Measurements from ENCODE around the gene CNIH3. TPM values are rescaled to one million over a fixed set of nuclear protein-coding genes. Genes with fewer than 3 reads are reported as not detected.
A peak's percentile ranks its signal among the peaks of the same experiment; 100 is the strongest.

Gene CNIH3
- polyA plus RNA-seq, 1 donor (not counting 4 experiments of a cell fraction or from before 2014, with no cell fraction given), result 0.81 TPM

GRCh38 chr1:224773646-224774045 lies 157.5 kb downstream of the CNIH3 start:
- TF ChIP-seq CTCF (optimal IDR thresholded peaks at IDR 0.05 in 1 of 3, IDR thresholded peaks at IDR 0.05 in 1 of 3, conservative IDR thresholded peaks at IDR 0.05 in 1 of 3; ENCODE audit: extremely low read depth in 1 of 3, insufficient read depth in 2 of 3, low read length in 3 of 3) (no peak), EZH2 (IDR thresholded peaks at IDR 0.05; ENCODE audit: low read length) (no peak)
- no peak for FAIRE-seq
- no peaks in the 10 kb centered on the region for H3K9me1 ChIP-seq (ENCODE audit: control insufficient read depth, extremely low read depth, insufficient read depth, low read length)

GRCh38 chr1:224774378-224774777 lies 158.3 kb downstream of the CNIH3 start:
- Histone ChIP-seq H3K4me2 (ENCODE audit: control insufficient read depth, extremely low read depth, insufficient read depth, low read depth, low read length) (no peak overlapping the region), H3K79me2 (ENCODE audit: control insufficient read depth, insufficient read depth, low read length) (no peaks in the 10 kb centered on the region), H2AFZ (ENCODE audit: control insufficient read depth, low read length) (no peak overlapping the region), H4K20me1 (ENCODE audit: control insufficient read depth, extremely low read depth, insufficient read depth, low read length) (no peaks in the 10 kb centered on the region), H3K4me3 (ENCODE audit: control insufficient read depth in 2 of 3, extremely low read depth in 1 of 3, insufficient read depth in 2 of 3, low read depth in 1 of 3, low read length in 3 of 3) (no peak overlapping the region), H3K36me3 (ENCODE audit: control insufficient read depth in 2 of 2, extremely low read depth in 1 of 2, insufficient read depth in 2 of 2, low read length in 2 of 2) (no peaks in the 10 kb centered on the region), H3K4me1 (ENCODE audit: control insufficient read depth, extremely low read depth, insufficient read depth, low read length) (no peaks in the 10 kb centered on the region), H3K9ac (ENCODE audit: control insufficient read depth, extremely low read depth, insufficient read depth, low read length) (no peak overlapping the region), H3K9me1 (ENCODE audit: control insufficient read depth, extremely low read depth, insufficient read depth, low read length) (no peaks in the 10 kb centered on the region), H3K27me3 (ENCODE audit: control insufficient read depth, extremely low read depth, insufficient read depth, low read length) (no peaks in the 10 kb centered on the region), H3K9me3 (ENCODE audit: control insufficient read depth, low read depth, low read length) (no peaks in the 10 kb centered on the region), H3K27ac (ENCODE audit: control insufficient read depth, insufficient read depth, low read length) (no peak overlapping the region)
- dilution Hi-C loops (cut with MboI; ENCODE audit: extremely low pct_ligation_motif_present, low sequenced_read_pairs), result no loop called here
- FAIRE-seq (no peak), DNase-seq (ENCODE audit: low read depth, low spot score) (no peak)
- TF ChIP-seq CTCF (optimal IDR thresholded peaks at IDR 0.05 in 1 of 3, IDR thresholded peaks at IDR 0.05 in 1 of 3, conservative IDR thresholded peaks at IDR 0.05 in 1 of 3; ENCODE audit: extremely low read depth in 1 of 3, insufficient read depth in 2 of 3, low read length in 3 of 3) (peak; percentile 15 to 46 (median 46)), EZH2 (IDR thresholded peaks at IDR 0.05; ENCODE audit: low read length) (no peak)

More at GRCh38 chr1:224773646-224774045, 157.5 kb downstream of the CNIH3 start:
- Histone ChIP-seq H3K4me1 (ENCODE audit: control insufficient read depth, extremely low read depth, insufficient read depth, low read length) (no peaks in the 10 kb centered on the region), H3K4me3 (ENCODE audit: control insufficient read depth in 2 of 3, extremely low read depth in 1 of 3, insufficient read depth in 2 of 3, low read depth in 1 of 3, low read length in 3 of 3) (no peak overlapping the region), H2AFZ (ENCODE audit: control insufficient read depth, low read length) (no peak overlapping the region), H3K36me3 (ENCODE audit: control insufficient read depth in 2 of 2, extremely low read depth in 1 of 2, insufficient read depth in 2 of 2, low read length in 2 of 2) (no peaks in the 10 kb centered on the region), H3K27me3 (ENCODE audit: control insufficient read depth, extremely low read depth, insufficient read depth, low read length) (no peaks in the 10 kb centered on the region), H3K79me2 (ENCODE audit: control insufficient read depth, insufficient read depth, low read length) (no peaks in the 10 kb centered on the region), H4K20me1 (ENCODE audit: control insufficient read depth, extremely low read depth, insufficient read depth, low read length) (no peaks in the 10 kb centered on the region), H3K4me2 (ENCODE audit: control insufficient read depth, extremely low read depth, insufficient read depth, low read depth, low read length) (no peak overlapping the region), H3K9ac (ENCODE audit: control insufficient read depth, extremely low read depth, insufficient read depth, low read length) (no peak overlapping the region), H3K27ac (ENCODE audit: control insufficient read depth, insufficient read depth, low read length) (no peak overlapping the region), H3K9me3 (ENCODE audit: control insufficient read depth, low read depth, low read length) (no peaks in the 10 kb centered on the region)
- dilution Hi-C loops (cut with MboI; ENCODE audit: extremely low pct_ligation_motif_present, low sequenced_read_pairs), result no loop called here
- DNase-seq (ENCODE audit: low read depth, low spot score), result no peak

All from keratinocyte (primary cell).